HCT116 (cell line): ENCODE measurements around the gene HDGFL1. TPM values are rescaled to one million over a fixed set of nuclear protein-coding genes. Genes with fewer than 3 reads are reported as not detected.

ENCODE experiments used
- ATAC-seq: fragments of 200-7000 bp; cut with Tn5 transposase; 2 replicates; pipeline ENCODE4 v1.9.1; 2020; ENCODE audit warnings: mild to moderate bottlenecking, moderate library complexity
- BruUV-seq: library from RNA; stranded (reverse); fragments of 400-500 nt; replicated peaks from 2 replicates; lab custom pipeline; 2021; lab: Mats Ljungman, UMichigan
- CTCF ChIA-PET: fragments of 300-600 bp; sonication (Branson Sonifier 250); formaldehyde crosslinking; loops from one replicate; lab custom pipeline; 2021; ENCODE audit warnings: antibody characterized with exemption; lab: Charles Lee
- POLR2A ChIA-PET: fragments of 300-600, 350-600 bp; sonication (Branson Sonifier 250); formaldehyde crosslinking; loops from one replicate; lab custom pipeline; 2021; ENCODE audit warnings: antibody characterized with exemption; lab: Charles Lee
- RAD21 ChIA-PET, 2 experiments: fragments of 300-600 bp; sonication (Branson Sonifier 250); formaldehyde crosslinking; loops; one replicate each; lab custom pipeline; 2023; ENCODE audit warnings: low total read pairs in 2 of 2; ENCODE audit not compliant: uncharacterized antibody in 2 of 2, unreplicated experiment in 2 of 2, low non-redundant PET in 1 of 2; lab: Charles Lee
- DNase-seq: peaks from one replicate; pipeline ENCODE4 v3.0.0-alpha.2; 2010; ENCODE audit warnings: low read depth, low spot score
- H2AFZ ChIP-seq: fragments of 200-600 bp; shearing (Covaris generic), sonication (generic); 2 replicates; pipeline ENCODE4 v1.6.1; 2017; ENCODE audit warnings: low read depth, mixed run types, mixed read lengths, antibody characterized with exemption, low read length; ENCODE audit not compliant: poor library complexity, severe bottlenecking
- H3K27ac ChIP-seq: 2 replicates; pipeline ENCODE4 v1.5.1; 2012; ENCODE audit warnings: low read depth, low read length
- H3K27me3 ChIP-seq: fragments of 200-600 bp; sonication (generic); 2 replicates; pipeline ENCODE4 v1.6.1; 2016; ENCODE audit warnings: mixed run types, low read length, mixed read lengths; ENCODE audit not compliant: insufficient read depth
- H3K36me3 ChIP-seq, 2 experiments: fragments of 200-500 bp in 1 of 2; fragments of 200-600 bp in 1 of 2; sonication (Bioruptor generic) in 1 of 2; sonication (generic) in 1 of 2; 2 replicates each; pipeline versions ENCODE4 v1.5.1 to v1.6.1; 2014 to 2016; ENCODE audit warnings: low read length in 2 of 2, inconsistent platforms in 1 of 2, mixed read lengths in 1 of 2, mixed run types in 1 of 2; ENCODE audit not compliant: insufficient read depth in 2 of 2, control insufficient read depth in 1 of 2
- H3K4me1 ChIP-seq, 2 experiments: fragments of 200-600 bp in 1 of 2; sonication (generic) in 1 of 2; 2 replicates each; pipeline versions ENCODE4 v1.5.1 to v1.6.1; 2012 to 2017; ENCODE audit warnings: low read length in 2 of 2, inconsistent platforms in 1 of 2, mild to moderate bottlenecking in 1 of 2, mixed read lengths in 1 of 2, mixed run types in 1 of 2, moderate library complexity in 1 of 2; ENCODE audit not compliant: insufficient read depth in 2 of 2, control insufficient read depth in 1 of 2
- H3K4me2 ChIP-seq: fragments of 200-600 bp; sonication (generic); 2 replicates; pipeline ENCODE4 v1.6.1; 2017; ENCODE audit warnings: mixed run types, low read length, mixed read lengths
- H3K4me3 ChIP-seq, 2 experiments: fragments of 200-600 bp in 1 of 2; sonication (generic) in 1 of 2; replicated peaks in 1 of 2; 2 replicates each; pipeline ENCODE4 v1.5.1; 2011 to 2016; ENCODE audit warnings: low read length in 2 of 2, control low read depth in 1 of 2, low read depth in 1 of 2, mild to moderate bottlenecking in 1 of 2, mixed read lengths in 1 of 2, mixed run types in 1 of 2
- H3K79me2 ChIP-seq: fragments of 200-600 bp; sonication (generic); 2 replicates; pipeline ENCODE4 v1.6.1; 2017; ENCODE audit warnings: mild to moderate bottlenecking, mixed run types, low read length, moderate library complexity, mixed read lengths; ENCODE audit not compliant: insufficient read depth
- H3K9ac ChIP-seq: fragments of 200-600 bp; sonication (generic); 2 replicates; pipeline ENCODE4 v1.6.1; 2016; ENCODE audit warnings: low read length, mixed read lengths
- H3K9me2 ChIP-seq: fragments of 200-600 bp; sonication (generic), shearing (Covaris generic); 2 replicates; pipeline ENCODE4 v1.6.1; 2017; ENCODE audit warnings: mixed run types, mild to moderate bottlenecking, moderate library complexity; ENCODE audit not compliant: insufficient read depth
- H3K9me3 ChIP-seq, 2 experiments: fragments of 200-500 bp in 1 of 2; fragments of 200-600 bp in 1 of 2; sonication (Bioruptor generic) in 1 of 2; sonication (generic) in 1 of 2; 2 replicates each; pipeline ENCODE4 v1.6.1; 2014 to 2017; ENCODE audit warnings: low read length in 2 of 2, mixed read lengths in 2 of 2, inconsistent platforms in 1 of 2, low read depth in 1 of 2, mild to moderate bottlenecking in 1 of 2, mixed run types in 1 of 2, moderate library complexity in 1 of 2; ENCODE audit not compliant: control insufficient read depth in 1 of 2, insufficient read depth in 1 of 2
- H4K20me1 ChIP-seq: fragments of 200-600 bp; sonication (generic), shearing (Covaris generic); 2 replicates; pipeline ENCODE4 v1.6.1; 2017; ENCODE audit warnings: mixed run types, mild to moderate bottlenecking, moderate library complexity; ENCODE audit not compliant: insufficient read depth
- ATF3 ChIP-seq: IDR thresholded peaks from 2 replicates; pipeline ENCODE4 v1.6.1; 2012
- CEBPB ChIP-seq: IDR thresholded peaks from 2 replicates; pipeline ENCODE4 v1.6.1; 2012; ENCODE audit warnings: low read depth
- CTCF ChIP-seq, 3 experiments: fragments of 200-600 bp in 1 of 3; sonication (generic) in 1 of 3; IDR thresholded peaks in 2 of 3; conservative IDR thresholded peaks in 1 of 3; 2 replicates each; pipeline ENCODE4 v1.5.1; 2012 to 2017; ENCODE audit warnings: low read depth in 2 of 3, low read length in 2 of 3, antibody characterized with exemption in 1 of 3, borderline replicate concordance in 1 of 3, control low read depth in 1 of 3, mild to moderate bottlenecking in 1 of 3, mixed read lengths in 1 of 3, mixed run types in 1 of 3, moderate library complexity in 1 of 3; ENCODE audit not compliant: insufficient read depth in 1 of 3
- EGR1 ChIP-seq: IDR thresholded peaks from 2 replicates; pipeline ENCODE4 v1.6.1; 2012; ENCODE audit warnings: low read depth
- ELF1 ChIP-seq: IDR thresholded peaks from 2 replicates; pipeline ENCODE4 v1.6.1; 2012; ENCODE audit warnings: low read depth, borderline replicate concordance
- JUND ChIP-seq: IDR thresholded peaks from 2 replicates; pipeline ENCODE4 v1.6.1; 2012
- POLR2A ChIP-seq: IDR thresholded peaks from 2 replicates; pipeline ENCODE4 v1.7.0; 2011; ENCODE audit warnings: borderline replicate concordance; ENCODE audit not compliant: insufficient read depth, insufficient read length; ENCODE audit errors: extremely low read depth
- RAD21 ChIP-seq: IDR thresholded peaks from 2 replicates; pipeline ENCODE4 v1.6.1; 2012; ENCODE audit warnings: low read depth, mild to moderate bottlenecking
- REST ChIP-seq: IDR thresholded peaks from 2 replicates; pipeline ENCODE4 v1.6.1; 2012; ENCODE audit warnings: low read depth
- SIN3A ChIP-seq: IDR thresholded peaks from 2 replicates; pipeline ENCODE4 v1.6.1; 2012; ENCODE audit warnings: low read depth
- SRF ChIP-seq: IDR thresholded peaks from 2 replicates; pipeline ENCODE4 v1.6.1; 2012; ENCODE audit warnings: low read depth
- ZBTB33 ChIP-seq: IDR thresholded peaks from 2 replicates; pipeline ENCODE4 v1.6.1; 2011; ENCODE audit warnings: mild to moderate bottlenecking, low read length, moderate library complexity; ENCODE audit not compliant: insufficient replicate concordance; ENCODE audit errors: extremely low read depth
- ZNF274 ChIP-seq: fragments of 200-500 bp; sonication (Bioruptor generic); IDR thresholded peaks from 2 replicates; pipeline ENCODE4 v1.6.1; 2014; ENCODE audit warnings: mild to moderate bottlenecking, low read depth, low read length, inconsistent platforms
- intact Hi-C: fragments of 100-400 bp; cut with micrococcal nuclease; formaldehyde crosslinking; loops from 2 replicates; pipeline ENCODE4 v1.10.0; 2022
- total RNA-seq: library from RNA; stranded (reverse); gene quantifications from one replicate; pipeline ENCODE4 v1.2.1, GENCODE V29; 2021; ENCODE audit not compliant: unreplicated experiment

Gene HDGFL1
- total RNA-seq, 1 experiment from 2014 or later, result not detected

- Histone ChIP-seq H3K9ac (no peak overlapping the region), H3K27ac (no peak overlapping the region), H3K79me2 (no peaks in the 10 kb centered on the region), H3K4me3 (no peak overlapping the region), H3K4me1 (no peaks in the 10 kb centered on the region), H2AFZ (no peak overlapping the region), H3K4me2 (no peak overlapping the region), H3K27me3 (no peaks in the 10 kb centered on the region), H3K9me3 (peaks cover 0 to 3% of the 10 kb centered on the region in 2 experiments; a peak in 1 of 4 replicates), H4K20me1 (no peaks in the 10 kb centered on the region), H3K36me3 (no peaks in the 10 kb centered on the region), H3K9me2 (no peaks in the 10 kb centered on the region)
- TF ChIP-seq POLR2A (no peak), SIN3A (no peak), EGR1 (no peak)
- POLR2A ChIA-PET, result no interaction called here
- no TSS peak for BruUV-seq
- CTCF ChIA-PET, result interaction anchor here (0.7 kb wide), 1 partner anchor 937 kb away, joined by 3 read pairs; no protein-coding TSS in a partner anchor
- intact Hi-C loops, result no loop called here
- ATAC-seq (no peak), DNase-seq (no peak)
- RAD21 ChIA-PET, result no interaction called here
These were observed 48.3 kb upstream of the HDGFL1 start for GRCh38 chr6:22521035-22521434.

- H3K4me1 ChIP-seq, result no peaks in the 10 kb centered on the region
- TF ChIP-seq SRF, result no peak
- TF ChIP-seq ZNF274, result no peak
- TF ChIP-seq JUND, result no peak
- TF ChIP-seq ATF3, result no peak
- no peak for TF ChIP-seq ELF1
- TF ChIP-seq RAD21, result no peak
- TF ChIP-seq CTCF (IDR thresholded peaks at IDR 0.05 in 2 of 3, conservative IDR thresholded peaks at IDR 0.05 in 1 of 3; ENCODE audit: borderline replicate concordance in 1 of 3, insufficient read depth in 1 of 3, low read depth in 2 of 3, low read length in 2 of 3), result no peak
- no peak for TF ChIP-seq ZBTB33
- no peak for TF ChIP-seq CEBPB
- TF ChIP-seq REST, result no peak
- no TSS peak for BruUV-seq
- intact Hi-C loops, result no loop called here
- H4K20me1 ChIP-seq, result no peaks in the 10 kb centered on the region
- RAD21 ChIA-PET, result no interaction called here
- POLR2A ChIA-PET, result no interaction called here
- no peak overlapping the region for H3K9ac ChIP-seq
- H2AFZ ChIP-seq, result no peak overlapping the region
- H3K9me3 ChIP-seq, result 0 out of 4 replicates have a peak, but pooled peaks cover 0 to 3% of the 10 kb centered on the region in 2 experiments
- no peaks in the 10 kb centered on the region for H3K79me2 ChIP-seq
- no peaks in the 10 kb centered on the region for H3K36me3 ChIP-seq
- no peaks in the 10 kb centered on the region for H3K27me3 ChIP-seq
- H3K4me3 ChIP-seq, result no peak overlapping the region
- no peak overlapping the region for H3K4me2 ChIP-seq
- ATAC-seq, result no peak
- CTCF ChIA-PET, result no interaction called here
- DNase-seq, result no peak
- no peaks in the 10 kb centered on the region for H3K9me2 ChIP-seq
- no peak overlapping the region for H3K27ac ChIP-seq
These were observed 42.6 kb upstream of the HDGFL1 start for GRCh38 chr6:22526736-22527135.
